HepG2 (cell line): ENCODE measurements around the gene VASH2.

Experiments
- BHLHE40 ChIP-seq: IDR thresholded peaks from 2 replicates; pipeline ENCODE4 v1.6.1; 2011; ENCODE audit warnings: low read length, improper control_type of control experiment
- CHD2 ChIP-seq: IDR thresholded peaks from 2 replicates; pipeline ENCODE4 v1.6.1; 2011; ENCODE audit warnings: low read depth, low read length, improper control_type of control experiment
- CREB1 ChIP-seq, 2 experiments: fragments of 450-650 bp in 1 of 2; IDR thresholded peaks; 2 replicates each; pipeline ENCODE4 v1.6.1; 2016 to 2017; ENCODE audit warnings: control low read depth in 1 of 2, mild to moderate bottlenecking in 1 of 2, missing compliant biosample characterization in 1 of 2, missing genetic modification characterization in 1 of 2
- NCOA2 ChIP-seq: sonication (generic); formaldehyde crosslinking; IDR thresholded peaks from 2 replicates; pipeline ENCODE4 v1.8.0; 2022; ENCODE audit warnings: inconsistent platforms
- SAP130 ChIP-seq: IDR thresholded peaks from 2 replicates; pipeline ENCODE4 v1.6.1; 2016; ENCODE audit warnings: low read depth
- TCF7L2 ChIP-seq: IDR thresholded peaks from 2 replicates; pipeline ENCODE4 v1.6.1; 2011; ENCODE audit warnings: mild to moderate bottlenecking, low read depth, low read length, moderate library complexity
- U2AF1 ChIP-seq: fragments of 200-400 bp; formaldehyde crosslinking; optimal IDR thresholded peaks from 2 replicates; pipeline ENCODE3; 2017; ENCODE audit warnings: mild to moderate bottlenecking, low read depth, low read length
- ZNF138 ChIP-seq: sonication (generic); formaldehyde crosslinking; IDR thresholded peaks from 2 replicates; pipeline ENCODE4 v1.5.0; 2020; ENCODE audit warnings: mild to moderate bottlenecking, low read depth, missing genetic modification reagents
- TF ChIP-seq, protein P1 (sequence below): sonication (generic); formaldehyde crosslinking; IDR thresholded peaks from 2 replicates; pipeline ENCODE4 v1.5.0; 2020; ENCODE audit warnings: mild to moderate bottlenecking, missing genetic modification reagents, moderate library complexity

DNA sequence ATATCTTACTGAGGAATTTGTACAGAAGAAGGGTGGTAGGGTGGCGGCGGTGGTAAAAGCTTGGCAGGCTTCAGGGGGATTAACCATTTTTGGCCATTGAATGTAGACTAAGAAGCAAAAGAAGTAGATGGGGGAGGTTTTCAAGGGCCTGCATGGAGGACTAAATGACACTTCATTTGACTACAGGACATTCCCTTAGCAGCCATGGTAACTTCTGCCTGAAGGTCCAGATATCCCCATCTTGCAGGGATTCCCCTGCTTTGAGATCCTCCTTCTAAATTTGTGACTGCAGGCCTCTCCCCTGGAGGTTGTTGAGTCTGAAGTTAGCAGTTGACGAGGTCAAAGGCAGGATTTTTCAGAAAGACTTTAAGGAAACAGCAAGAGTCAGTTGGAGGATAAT, 4.8 kb downstream of the VASH2 start:
- TF ChIP-seq, protein P1, sequence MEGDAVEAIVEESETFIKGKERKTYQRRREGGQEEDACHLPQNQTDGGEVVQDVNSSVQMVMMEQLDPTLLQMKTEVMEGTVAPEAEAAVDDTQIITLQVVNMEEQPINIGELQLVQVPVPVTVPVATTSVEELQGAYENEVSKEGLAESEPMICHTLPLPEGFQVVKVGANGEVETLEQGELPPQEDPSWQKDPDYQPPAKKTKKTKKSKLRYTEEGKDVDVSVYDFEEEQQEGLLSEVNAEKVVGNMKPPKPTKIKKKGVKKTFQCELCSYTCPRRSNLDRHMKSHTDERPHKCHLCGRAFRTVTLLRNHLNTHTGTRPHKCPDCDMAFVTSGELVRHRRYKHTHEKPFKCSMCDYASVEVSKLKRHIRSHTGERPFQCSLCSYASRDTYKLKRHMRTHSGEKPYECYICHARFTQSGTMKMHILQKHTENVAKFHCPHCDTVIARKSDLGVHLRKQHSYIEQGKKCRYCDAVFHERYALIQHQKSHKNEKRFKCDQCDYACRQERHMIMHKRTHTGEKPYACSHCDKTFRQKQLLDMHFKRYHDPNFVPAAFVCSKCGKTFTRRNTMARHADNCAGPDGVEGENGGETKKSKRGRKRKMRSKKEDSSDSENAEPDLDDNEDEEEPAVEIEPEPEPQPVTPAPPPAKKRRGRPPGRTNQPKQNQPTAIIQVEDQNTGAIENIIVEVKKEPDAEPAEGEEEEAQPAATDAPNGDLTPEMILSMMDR = no peak
- TF ChIP-seq NCOA2 (CRISPR knock-in tag) = no peak
- TF ChIP-seq SAP130 (CRISPR knock-in tag) = no peak
- TF ChIP-seq CREB1 (IDR thresholded peaks at IDR 0.05) = no peak
- TF ChIP-seq CREB1 (CRISPR knock-in tag; IDR thresholded peaks at IDR 0.05) = no peak
- no peak for TF ChIP-seq BHLHE40
- TF ChIP-seq U2AF1 = no peak
- no peak for TF ChIP-seq TCF7L2
- no peak for TF ChIP-seq CHD2
- no peak for TF ChIP-seq ZNF138 (CRISPR knock-in tag)
